GM21360 (cell line): ENCODE results near the gene APBB1IP.
"Not testable (repeated sequence)": the region's sequence is repeated elsewhere in the genome, so short reads cannot be mapped to it uniquely, and the experiment has no call there.

ENCODE experiments used
- ATAC-seq: cut with Tn5 transposase; IDR thresholded peaks from one replicate; pipeline ENCODE4 v1.9.1; 2021; ENCODE audit warnings: mild to moderate bottlenecking, moderate library complexity; ENCODE audit not compliant: unreplicated experiment

Gene APBB1IP

GRCh38 chr10:26475386-26475785, 37.2 kb downstream of the APBB1IP start:
- no peak for ATAC-seq

GRCh38 chr10:26477501-26477900, 39.4 kb downstream of the APBB1IP start:
- ATAC-seq = no peak

- no peak for ATAC-seq
Measured at GRCh38 chr10:26478061-26478460, 39.9 kb downstream of the APBB1IP start.

- no peak for ATAC-seq
Measured at GRCh38 chr10:26479766-26480492, 41.8 kb downstream of the APBB1IP start.

DNA sequence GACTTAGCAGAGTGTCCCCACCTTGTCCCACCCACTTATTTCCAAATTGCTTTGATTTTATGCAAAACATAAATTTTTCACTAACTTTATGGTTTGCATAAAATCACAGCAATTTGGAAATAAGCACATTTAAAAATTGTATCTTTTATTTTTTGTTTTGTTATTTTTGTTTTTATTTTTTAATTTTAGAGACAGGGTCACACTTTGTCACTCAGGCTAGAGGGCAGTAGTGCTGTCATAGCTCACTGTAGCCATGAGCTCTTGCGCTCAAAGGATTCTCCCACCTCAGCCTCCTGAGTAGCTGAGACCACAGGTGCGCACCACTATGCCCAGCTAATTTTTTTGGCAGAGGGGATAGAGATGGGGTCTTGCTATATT, 43.2 kb downstream of the APBB1IP start:
- ATAC-seq = no peak

GRCh38 chr10:26481914-26482550, 43.9 kb downstream of the APBB1IP start:
- no peak for ATAC-seq

GRCh38 chr10:26483554-26483953, 45.4 kb downstream of the APBB1IP start:
- no peak for ATAC-seq

- no peak for ATAC-seq
Measured at GRCh38 chr10:26485150-26485941, 47.2 kb downstream of the APBB1IP start.

DNA sequence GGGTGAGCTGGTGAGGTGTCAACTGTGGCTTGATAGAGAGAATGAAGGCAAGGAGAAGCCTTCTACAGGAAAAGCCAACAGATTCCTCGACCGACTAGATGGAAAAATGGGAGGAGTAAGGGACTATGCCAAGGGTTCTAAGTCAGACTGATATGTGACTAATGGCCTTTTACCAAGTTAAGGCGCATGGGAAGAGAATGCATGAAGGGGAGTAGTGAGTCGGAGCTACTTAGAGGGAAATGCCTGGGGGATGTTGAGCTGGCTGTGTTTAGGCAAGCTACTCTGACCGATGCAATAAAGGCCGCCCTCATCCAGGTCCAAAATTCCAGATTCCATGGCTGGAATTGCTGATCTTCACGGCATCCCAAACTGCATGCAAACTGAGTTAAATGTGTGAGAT, 48.2 kb downstream of the APBB1IP start:
- no peak for ATAC-seq

- ATAC-seq = peak; percentile 54
Measured at GRCh38 chr10:26486990-26487850, 49.1 kb downstream of the APBB1IP start.

DNA sequence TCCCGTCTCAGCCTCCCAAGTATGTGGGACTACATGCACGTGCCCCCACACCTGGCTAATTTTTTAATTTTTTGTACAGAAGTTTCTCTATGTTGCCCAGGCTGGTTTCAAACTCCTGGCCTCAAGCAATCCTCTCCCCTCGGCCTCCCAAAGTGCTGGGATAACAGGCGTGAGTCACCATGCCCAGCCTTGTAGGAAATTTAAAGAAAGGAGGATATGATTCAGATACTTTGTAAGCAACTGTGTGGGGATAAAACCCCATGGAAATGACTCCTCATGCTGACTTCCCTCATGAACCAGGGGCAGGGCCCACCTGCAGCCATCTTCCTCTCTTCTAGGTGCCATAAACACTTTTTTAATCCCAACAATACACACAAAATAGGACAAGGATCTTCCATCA, 50.2 kb downstream of the APBB1IP start:
- no peak for ATAC-seq

GRCh38 chr10:26489081-26489480, 50.9 kb downstream of the APBB1IP start:
- ATAC-seq = no peak

DNA sequence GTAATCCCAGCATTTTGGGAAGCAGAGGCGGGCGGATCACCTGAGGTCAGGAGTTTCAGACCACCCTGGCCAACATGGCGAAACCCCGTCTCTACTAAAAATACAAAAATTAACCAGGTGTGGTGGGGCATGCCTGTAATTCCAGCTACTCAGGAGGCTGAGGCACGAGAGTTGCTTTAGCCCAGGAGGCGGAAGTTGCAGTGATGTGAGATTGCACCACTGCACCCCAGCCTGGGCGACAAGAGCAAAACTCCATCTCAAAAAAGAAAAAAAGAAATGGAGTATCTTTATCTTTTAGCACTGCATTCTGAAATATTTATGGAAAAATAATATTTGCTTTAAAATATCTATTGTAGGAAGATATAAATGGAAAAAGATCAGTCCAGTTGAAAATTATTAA, 52.2 kb downstream of the APBB1IP start:
- not testable (repeated sequence) for ATAC-seq

- ATAC-seq = no peak
Measured at GRCh38 chr10:26491276-26491675, 53.1 kb downstream of the APBB1IP start.

DNA sequence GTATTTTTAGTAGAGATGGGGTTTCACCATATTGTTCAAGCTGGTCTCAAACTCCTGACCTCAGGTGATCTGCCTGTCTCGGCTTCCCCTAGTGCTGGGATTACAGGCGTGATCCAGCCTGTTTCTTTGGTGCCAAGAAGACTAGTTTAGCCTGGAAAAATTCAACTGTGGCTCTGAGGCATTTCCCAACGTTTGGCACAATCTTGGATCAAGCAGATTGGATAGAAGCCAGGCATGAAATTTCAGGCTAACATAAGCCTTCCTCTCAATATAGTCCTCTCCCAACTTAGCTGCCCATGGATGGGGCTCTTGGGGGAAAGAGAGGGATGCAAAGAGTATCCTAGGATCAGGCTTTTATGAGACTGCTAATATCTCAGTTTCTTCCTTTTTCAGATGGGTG, 53.8 kb downstream of the APBB1IP start:
- ATAC-seq = no peak

- ATAC-seq = not testable (repeated sequence)
Measured at GRCh38 chr10:26492725-26493124, 54.6 kb downstream of the APBB1IP start.

- ATAC-seq = no peak
Measured at GRCh38 chr10:26494018-26494417, 55.9 kb downstream of the APBB1IP start.

GRCh38 chr10:26499426-26499825, 61.3 kb downstream of the APBB1IP start:
- ATAC-seq = no peak

DNA sequence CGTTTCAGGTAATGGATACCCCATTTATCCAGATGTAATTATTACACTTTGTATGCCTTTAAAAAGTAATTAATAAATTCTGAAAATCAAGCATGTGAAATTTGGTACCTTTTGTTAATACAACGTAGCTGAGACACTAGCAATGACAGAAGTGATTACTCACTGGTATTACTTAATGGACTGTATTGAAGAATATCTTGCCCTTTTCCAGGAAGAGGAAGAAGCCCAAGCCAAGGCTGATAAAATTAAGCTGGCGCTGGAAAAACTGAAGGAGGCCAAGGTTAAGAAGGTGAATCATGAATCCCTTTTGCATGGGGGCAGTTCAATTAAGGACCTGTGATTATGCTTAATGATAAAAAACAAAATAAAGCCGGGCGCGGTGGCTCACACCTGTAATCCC, 64.8 kb downstream of the APBB1IP start:
- no peak for ATAC-seq

DNA sequence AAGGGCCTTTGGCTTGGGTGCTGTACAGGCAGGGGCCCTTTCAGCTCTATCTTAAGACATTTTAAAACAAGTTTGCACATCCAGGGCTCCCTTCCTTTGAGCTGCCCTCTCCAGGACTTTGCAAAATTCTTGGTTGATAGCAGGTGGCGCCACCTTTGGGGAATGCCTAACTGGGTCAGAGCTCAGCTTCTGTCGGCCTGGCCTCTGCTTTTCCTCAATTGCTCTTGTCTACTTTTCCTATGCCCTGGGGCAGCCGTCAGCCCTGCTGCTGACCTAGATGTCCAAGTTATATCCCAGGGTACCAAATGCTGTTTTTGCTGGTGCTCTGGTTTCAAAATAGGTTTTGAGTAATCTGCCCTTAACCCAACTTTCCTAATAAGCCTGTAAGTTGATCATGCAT, 65.8 kb downstream of the APBB1IP start:
- ATAC-seq = no peak

- not testable (repeated sequence) for ATAC-seq
Measured at GRCh38 chr10:26504429-26504828, 66.3 kb downstream of the APBB1IP start.
